Endothelial cell of coronary artery (primary cell): ENCODE results near the gene NPTX1. TPM values are rescaled to one million over a fixed set of nuclear protein-coding genes. Genes with fewer than 3 reads are reported as not detected.

Experiments used
- total RNA-seq: library from RNA; depleted of rRNA; stranded (reverse); fragments of >200 nt; gene quantifications from 2 replicates; pipeline ENCODE4 v1.2.3, GENCODE V29; 2014

Gene NPTX1, protein sequence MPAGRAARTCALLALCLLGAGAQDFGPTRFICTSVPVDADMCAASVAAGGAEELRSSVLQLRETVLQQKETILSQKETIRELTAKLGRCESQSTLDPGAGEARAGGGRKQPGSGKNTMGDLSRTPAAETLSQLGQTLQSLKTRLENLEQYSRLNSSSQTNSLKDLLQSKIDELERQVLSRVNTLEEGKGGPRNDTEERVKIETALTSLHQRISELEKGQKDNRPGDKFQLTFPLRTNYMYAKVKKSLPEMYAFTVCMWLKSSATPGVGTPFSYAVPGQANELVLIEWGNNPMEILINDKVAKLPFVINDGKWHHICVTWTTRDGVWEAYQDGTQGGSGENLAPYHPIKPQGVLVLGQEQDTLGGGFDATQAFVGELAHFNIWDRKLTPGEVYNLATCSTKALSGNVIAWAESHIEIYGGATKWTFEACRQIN
- 0.09 and 5.5 TPM in 2 replicates for total RNA-seq

DNA sequence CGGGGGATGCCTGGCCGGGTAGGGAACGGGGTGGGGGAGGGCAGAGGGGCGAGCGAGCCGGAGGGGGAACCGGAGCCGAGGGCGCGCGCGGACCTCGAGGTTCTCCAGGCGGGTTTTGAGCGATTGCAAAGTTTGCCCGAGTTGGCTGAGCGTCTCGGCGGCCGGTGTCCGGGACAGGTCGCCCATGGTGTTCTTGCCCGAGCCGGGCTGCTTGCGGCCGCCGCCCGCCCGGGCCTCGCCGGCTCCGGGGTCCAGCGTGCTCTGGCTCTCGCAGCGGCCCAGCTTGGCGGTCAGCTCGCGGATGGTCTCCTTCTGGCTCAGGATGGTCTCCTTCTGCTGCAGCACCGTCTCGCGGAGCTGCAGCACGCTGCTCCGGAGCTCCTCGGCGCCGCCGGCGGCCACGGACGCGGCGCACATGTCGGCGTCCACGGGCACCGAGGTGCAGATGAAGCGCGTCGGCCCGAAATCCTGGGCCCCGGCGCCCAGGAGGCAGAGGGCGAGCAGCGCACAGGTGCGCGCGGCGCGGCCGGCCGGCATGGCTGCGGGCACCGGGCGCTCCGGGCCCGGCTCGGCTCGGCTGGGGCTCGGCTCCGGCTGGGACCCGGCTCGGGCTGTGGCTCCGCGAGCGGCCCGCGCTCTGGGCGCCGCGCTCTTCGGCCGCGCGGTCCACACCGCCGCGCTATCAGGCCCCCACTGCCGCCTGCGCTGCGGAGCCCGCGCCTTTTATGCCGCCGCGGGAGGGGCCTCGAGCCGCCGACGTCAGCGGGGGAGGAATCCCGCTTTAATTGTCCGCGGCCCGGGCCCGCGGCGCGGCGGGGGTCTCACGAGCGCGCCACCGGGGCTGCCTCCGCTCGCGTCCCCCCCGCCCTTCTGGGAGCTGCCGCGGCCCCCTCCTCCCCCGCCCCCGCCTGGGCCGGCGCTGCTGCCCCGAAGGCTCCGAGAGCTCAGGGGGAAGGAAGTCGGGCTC, at the start of gene NPTX1:
Gene NPTX1 (minus strand): TSS at position 698 of the 967 bp plus-strand sequence. CDS start 161 bp downstream, at position 537.

Other genes with a start within 250 kb of the NPTX1 start
- gene RNF213, start 215.8 kb downstream of the NPTX1 start, total RNA-seq = 81.3 and 141 TPM in 2 replicates
- gene ENDOV, start 61.4 kb downstream of the NPTX1 start, total RNA-seq = 18.5 and 21.5 TPM in 2 replicates
- gene RPTOR, start 68.2 kb upstream of the NPTX1 start, total RNA-seq = 17.5 and 28.6 TPM in 2 replicates